Large intestine (tissue), 12 donors: ENCODE results near the gene GDPD5. TPM values are rescaled to one million over a fixed set of nuclear protein-coding genes. Genes with fewer than 3 reads are reported as not detected.
A peak's percentile ranks its signal among the peaks of the same experiment; 100 is the strongest.

ENCODE experiments used
- DNase-seq, 2 donors: peaks; one replicate each; pipeline versions ENCODE4 v3.0.0 to v3.0.0-alpha.2; 2013
- H3K27ac ChIP-seq: one replicate; pipeline ENCODE4 v1.5.1; 2013; ENCODE audit warnings: low read length
- H3K27me3 ChIP-seq: 2 replicates; pipeline ENCODE4 v1.6.1; 2013; ENCODE audit warnings: low read length; ENCODE audit not compliant: control insufficient read depth, insufficient read depth
- H3K36me3 ChIP-seq: 2 replicates; pipeline ENCODE4 v1.6.1; 2013; ENCODE audit warnings: low read length; ENCODE audit not compliant: control insufficient read depth, insufficient read depth
- H3K4me1 ChIP-seq: one replicate; pipeline ENCODE4 v1.6.1; 2013; ENCODE audit warnings: low read length; ENCODE audit not compliant: control insufficient read depth, insufficient read depth
- H3K4me3 ChIP-seq: one replicate; pipeline ENCODE4 v1.5.1; 2013; ENCODE audit warnings: low read length
- H3K9me3 ChIP-seq: one replicate; pipeline ENCODE4 v1.6.1; 2013; ENCODE audit warnings: mild to moderate bottlenecking, low read depth, low read length, moderate library complexity; ENCODE audit not compliant: control insufficient read depth
- WGBS: methylation state at CpG from one replicate; pipeline ENCODE4 v1.1.5; 2013; ENCODE audit warnings: low lambda C conversion rate; ENCODE audit not compliant: insufficient coverage; 5-methylcytosine and 5-hydroxymethylcytosine counted together
- long read RNA-seq, 11 donors: transcript quantifications; one replicate each; lab custom pipeline, GENCODE V29; 2026
- polyA plus RNA-seq: library from polyadenylated mRNA; unstranded; fragments of 120-200 nt; gene quantifications from one replicate; pipeline ENCODE4 v1.2.1, GENCODE V29; 2013

Gene GDPD5, protein sequence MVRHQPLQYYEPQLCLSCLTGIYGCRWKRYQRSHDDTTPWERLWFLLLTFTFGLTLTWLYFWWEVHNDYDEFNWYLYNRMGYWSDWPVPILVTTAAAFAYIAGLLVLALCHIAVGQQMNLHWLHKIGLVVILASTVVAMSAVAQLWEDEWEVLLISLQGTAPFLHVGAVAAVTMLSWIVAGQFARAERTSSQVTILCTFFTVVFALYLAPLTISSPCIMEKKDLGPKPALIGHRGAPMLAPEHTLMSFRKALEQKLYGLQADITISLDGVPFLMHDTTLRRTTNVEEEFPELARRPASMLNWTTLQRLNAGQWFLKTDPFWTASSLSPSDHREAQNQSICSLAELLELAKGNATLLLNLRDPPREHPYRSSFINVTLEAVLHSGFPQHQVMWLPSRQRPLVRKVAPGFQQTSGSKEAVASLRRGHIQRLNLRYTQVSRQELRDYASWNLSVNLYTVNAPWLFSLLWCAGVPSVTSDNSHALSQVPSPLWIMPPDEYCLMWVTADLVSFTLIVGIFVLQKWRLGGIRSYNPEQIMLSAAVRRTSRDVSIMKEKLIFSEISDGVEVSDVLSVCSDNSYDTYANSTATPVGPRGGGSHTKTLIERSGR
- polyA plus RNA-seq: 71.7 TPM
- long read RNA-seq, donor 1, partial matches to known transcripts: 0 of 2 reads
- long read RNA-seq, donor 1, other reads (novel, unspliced or antisense): 0 of 2 reads
- long read RNA-seq, donor 2: 0 reads
- long read RNA-seq, donor 3: 0 reads
- long read RNA-seq, donor 4: 0 reads
- long read RNA-seq, donor 5, partial matches to known transcripts: 0 of 3 reads
- long read RNA-seq, donor 5, other reads (novel, unspliced or antisense): 0 of 3 reads
- long read RNA-seq, donor 6, transcript GDPD5-201 (17 exons, 3,523 nt): major isoform, 5 of 5 reads
- long read RNA-seq, donor 6, partial matches to known transcripts: 0 of 5 reads
- long read RNA-seq, donor 6, other reads (novel, unspliced or antisense): 0 of 5 reads
- long read RNA-seq, donor 7, partial matches to known transcripts: 98 of 102 reads
- long read RNA-seq, donor 7, other reads (novel, unspliced or antisense): 0 of 102 reads
- long read RNA-seq, donor 8, partial matches to known transcripts: 18 of 21 reads
- long read RNA-seq, donor 8, other reads (novel, unspliced or antisense): 0 of 21 reads
- long read RNA-seq, donor 9, partial matches to known transcripts: 0 of 3 reads
- long read RNA-seq, donor 9, other reads (novel, unspliced or antisense): 0 of 3 reads
- long read RNA-seq, donor 10, partial matches to known transcripts: 0 of 1 reads
- long read RNA-seq, donor 10, other reads (novel, unspliced or antisense): 0 of 1 reads
- long read RNA-seq, donor 11, partial matches to known transcripts: 6 of 10 reads
- long read RNA-seq, donor 11, other reads (novel, unspliced or antisense): 0 of 10 reads

DNA sequence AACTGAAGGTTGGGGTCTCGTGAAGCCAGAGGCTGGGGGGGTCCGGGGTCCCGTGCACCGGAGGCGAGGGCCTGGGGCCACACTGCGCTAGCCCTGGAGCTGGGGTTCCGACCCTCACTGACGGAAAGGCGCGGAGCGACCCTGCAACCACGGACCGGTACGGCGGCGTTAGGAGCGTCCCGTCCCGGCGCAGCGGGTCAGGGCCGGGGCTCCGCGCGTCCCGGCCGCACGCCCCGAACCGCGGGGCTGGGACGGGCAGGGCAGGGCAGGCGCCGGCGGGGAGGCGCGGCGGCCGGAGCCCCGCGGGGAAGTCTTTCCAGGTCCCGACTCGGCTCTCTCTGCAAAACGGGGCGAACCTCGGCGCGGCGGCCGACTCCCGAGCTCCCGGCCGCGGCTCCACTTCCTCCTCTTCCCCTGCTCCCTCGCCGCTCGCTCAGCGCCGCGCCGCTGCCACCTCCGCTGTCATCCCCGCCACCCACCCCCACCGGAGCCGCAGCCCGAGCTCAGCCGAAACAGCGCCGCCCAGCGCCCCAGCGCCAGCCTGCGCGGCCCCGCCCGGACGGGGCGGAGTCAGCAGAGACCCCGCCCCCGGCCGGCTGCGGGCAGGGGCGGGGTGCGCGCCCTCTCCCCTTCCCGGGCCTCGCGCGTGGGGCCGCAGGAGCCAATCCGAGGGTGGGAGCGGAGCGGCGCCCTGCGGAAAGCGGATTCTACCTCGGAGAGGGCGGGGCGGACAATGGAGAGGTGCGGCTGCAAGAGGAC is at the start of gene GDPD5:
GDPD5 (minus strand) TSS at position 509 of the 759 bp plus-strand sequence. CDS start 48,206 bp downstream, outside the sequence.
- H3K27ac ChIP-seq: peak within 1 kb of the TSS; percentile 54

DNA sequence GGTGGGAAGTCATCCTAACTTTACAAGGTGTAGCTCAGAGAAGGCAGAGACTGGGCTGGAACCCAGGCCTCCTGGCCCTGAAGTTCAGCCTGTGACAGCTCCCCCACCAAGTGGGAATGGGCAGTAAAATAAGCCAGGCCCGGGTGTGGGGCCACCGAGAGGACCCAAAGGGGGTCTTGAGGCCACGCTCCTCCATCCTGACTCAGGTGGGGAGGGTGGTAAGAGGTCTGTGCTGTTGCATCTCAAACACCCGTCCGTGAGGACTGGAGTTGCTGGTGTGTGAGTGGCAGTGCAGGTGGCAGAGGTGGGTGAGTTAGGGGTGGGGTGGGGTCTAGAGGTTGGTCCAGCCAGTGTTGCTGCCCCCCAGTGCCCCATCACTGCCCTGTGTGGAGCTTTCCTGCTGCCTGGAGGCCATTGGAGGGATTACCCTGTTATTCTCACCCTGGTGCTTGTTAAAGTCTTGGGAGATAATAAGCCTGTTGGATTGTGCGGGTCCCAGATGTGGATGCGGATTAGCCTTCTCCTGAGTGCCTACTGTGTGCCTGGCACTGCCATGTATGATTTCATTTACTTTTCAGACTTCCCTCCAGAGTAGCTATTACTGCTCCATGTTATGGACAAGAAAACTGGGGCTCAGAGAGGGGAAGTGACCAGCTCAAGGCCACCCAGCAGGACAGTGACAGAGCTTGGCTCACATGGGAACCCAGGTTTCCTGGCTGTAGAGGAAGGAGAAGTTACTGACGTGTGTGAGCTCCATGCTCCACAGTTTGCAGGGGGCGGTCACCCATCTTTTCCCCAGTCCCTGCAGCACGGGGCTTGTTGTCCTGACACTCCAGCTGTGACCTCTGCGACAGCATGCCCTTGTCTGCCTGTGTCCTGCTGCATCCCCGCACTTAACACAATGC is 49.2 kb upstream of the GDPD5 start:
- Histone ChIP-seq H3K4me3 (no peak overlapping the region), H3K36me3 (peaks cover 44% of the 10 kb centered on the region), H3K27ac (no peak overlapping the region), H3K9me3 (no peaks in the 10 kb centered on the region), H3K4me1 (peaks cover 9% of the 10 kb centered on the region), H3K27me3 (no peaks in the 10 kb centered on the region)
- DNase-seq: no peak
- WGBS: no CpG with 5 or more reads among the region's 12 CpGs

More for the DNA sequence above, at the start of gene GDPD5:
- peaks cover 40% of the 10 kb centered on the region for H3K4me1 ChIP-seq
- H3K36me3 ChIP-seq: no peaks in the 10 kb centered on the region
- H3K9me3 ChIP-seq: no peaks in the 10 kb centered on the region
- WGBS: no CpG with 5 or more reads among the region's 99 CpGs
- peaks cover 10% of the 10 kb centered on the region for H3K27me3 ChIP-seq
- peak within 1 kb of the TSS; percentile 96 for H3K4me3 ChIP-seq
- DNase-seq: peak; percentile 85 to 95

DNA sequence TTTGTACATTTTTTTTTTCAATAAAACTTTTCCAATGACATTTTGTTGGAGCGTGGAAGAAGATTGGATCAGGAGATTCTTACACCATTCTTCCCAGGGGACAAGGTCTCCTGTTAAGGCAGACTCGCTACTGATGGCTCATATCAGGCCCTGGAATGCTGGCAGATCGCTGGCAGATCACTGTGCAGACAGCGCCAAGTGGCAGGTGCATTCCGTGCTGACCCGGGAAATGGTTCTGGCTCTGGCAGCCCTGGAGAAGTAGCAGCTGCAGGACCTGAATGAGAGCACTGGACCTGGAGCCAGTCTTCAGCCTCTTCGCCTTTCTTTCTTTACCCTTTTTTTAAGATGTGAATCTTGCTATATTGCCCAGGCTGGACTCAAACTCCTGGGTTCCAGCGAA is 47.0 kb upstream of the GDPD5 start:
- peaks cover 9% of the 10 kb centered on the region for H3K4me1 ChIP-seq
- WGBS: no CpG with 5 or more reads among the region's 8 CpGs

DNA sequence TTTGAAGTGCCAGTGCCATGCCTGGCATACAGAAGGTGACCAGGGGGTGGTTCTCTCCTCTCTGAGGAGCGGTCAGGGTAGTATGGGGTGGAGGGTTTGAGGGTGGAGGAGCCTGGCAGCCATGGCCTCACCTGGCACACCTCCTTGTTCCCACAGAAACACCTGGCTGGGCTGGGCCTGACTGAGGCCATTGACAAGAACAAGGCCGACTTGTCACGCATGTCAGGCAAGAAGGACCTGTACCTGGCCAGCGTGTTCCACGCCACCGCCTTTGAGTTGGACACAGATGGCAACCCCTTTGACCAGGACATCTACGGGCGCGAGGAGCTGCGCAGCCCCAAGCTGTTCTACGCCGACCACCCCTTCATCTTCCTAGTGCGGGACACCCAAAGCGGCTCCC is 45.9 kb upstream of the GDPD5 start:
- H3K36me3 ChIP-seq: peaks cover 76% of the 10 kb centered on the region
- DNase-seq: no peak
- H3K27ac ChIP-seq: no peak overlapping the region
- H3K4me3 ChIP-seq: no peak overlapping the region
- no CpG with 5 or more reads among the region's 14 CpGs for WGBS
- H3K4me1 ChIP-seq: peaks cover 5% of the 10 kb centered on the region
- H3K27me3 ChIP-seq: no peaks in the 10 kb centered on the region
- H3K9me3 ChIP-seq: no peaks in the 10 kb centered on the region

More for the DNA sequence above, 47.0 kb upstream of the GDPD5 start:
- Histone ChIP-seq H3K27ac (no peak overlapping the region), H3K9me3 (no peaks in the 10 kb centered on the region), H3K36me3 (peaks cover 65% of the 10 kb centered on the region), H3K4me3 (no peak overlapping the region), H3K27me3 (no peaks in the 10 kb centered on the region)
- DNase-seq: no peak

DNA sequence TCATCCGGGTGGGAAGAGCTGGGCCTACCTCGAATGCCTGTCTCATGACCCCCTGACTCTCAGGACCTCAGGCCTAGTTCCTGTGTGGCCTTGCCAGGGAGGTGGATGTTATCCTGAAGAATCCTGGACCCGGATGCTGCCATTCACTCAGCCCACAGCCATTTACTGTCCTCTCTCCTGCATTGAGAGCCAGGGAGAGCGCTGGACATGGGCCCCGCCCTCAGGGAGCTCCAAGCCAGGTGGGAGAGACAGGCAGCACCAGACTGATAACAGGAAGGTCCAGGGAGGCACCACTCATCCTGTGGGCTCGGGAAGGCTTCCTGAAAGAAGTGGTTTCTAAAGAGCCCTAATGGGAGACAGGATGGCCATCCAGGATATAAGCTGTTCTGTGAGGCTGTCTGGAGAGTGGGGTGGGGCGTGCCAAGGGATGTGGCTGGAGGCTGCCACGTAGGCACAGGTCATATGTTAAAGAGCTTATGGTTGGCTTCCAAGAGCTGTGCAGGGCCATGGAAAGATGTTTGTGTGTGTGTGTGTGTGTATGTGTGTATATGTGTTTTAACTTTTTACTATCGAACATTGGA is 44.9 kb upstream of the GDPD5 start:
- peaks cover 78% of the 10 kb centered on the region for H3K36me3 ChIP-seq
- DNase-seq: no peak
- H3K9me3 ChIP-seq: peaks cover 2% of the 10 kb centered on the region
- no peak overlapping the region for H3K27ac ChIP-seq
- no peaks in the 10 kb centered on the region for H3K27me3 ChIP-seq
- no peak overlapping the region for H3K4me3 ChIP-seq
- WGBS: no CpG with 5 or more reads among the region's 9 CpGs
- H3K4me1 ChIP-seq: peaks cover 6% of the 10 kb centered on the region

DNA sequence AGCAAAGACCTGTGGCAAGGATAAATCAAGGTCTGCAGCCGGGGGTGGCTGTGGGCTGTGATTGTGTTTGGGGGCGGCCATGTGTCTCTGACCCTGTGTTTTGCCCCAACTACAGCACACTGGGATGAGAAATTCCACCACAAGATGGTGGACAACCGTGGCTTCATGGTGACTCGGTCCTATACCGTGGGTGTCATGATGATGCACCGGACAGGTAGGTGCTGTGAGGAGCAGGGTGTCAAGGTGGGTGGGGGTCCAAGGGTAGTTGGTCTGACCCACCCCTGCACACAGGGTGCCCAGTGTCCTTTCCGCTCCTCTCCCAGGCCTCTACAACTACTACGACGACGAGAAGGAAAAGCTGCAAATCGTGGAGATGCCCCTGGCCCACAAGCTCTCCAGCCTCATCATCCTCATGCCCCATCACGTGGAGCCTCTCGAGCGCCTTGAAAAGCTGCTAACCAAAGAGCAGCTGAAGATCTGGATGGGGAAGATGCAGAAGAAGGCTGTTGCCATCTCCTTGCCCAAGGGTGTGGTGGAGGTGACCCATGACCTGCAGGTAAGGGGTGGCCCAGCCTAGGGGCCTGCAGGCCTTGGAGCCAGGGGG is 43.0 kb upstream of the GDPD5 start:
- no CpG with 5 or more reads among the region's 14 CpGs for WGBS
- Histone ChIP-seq H3K9me3 (peaks cover 2% of the 10 kb centered on the region), H3K27me3 (no peaks in the 10 kb centered on the region), H3K4me1 (peaks cover 23% of the 10 kb centered on the region), H3K27ac (no peak overlapping the region), H3K36me3 (peaks cover 72% of the 10 kb centered on the region), H3K4me3 (no peak overlapping the region)
- no peak for DNase-seq

DNA sequence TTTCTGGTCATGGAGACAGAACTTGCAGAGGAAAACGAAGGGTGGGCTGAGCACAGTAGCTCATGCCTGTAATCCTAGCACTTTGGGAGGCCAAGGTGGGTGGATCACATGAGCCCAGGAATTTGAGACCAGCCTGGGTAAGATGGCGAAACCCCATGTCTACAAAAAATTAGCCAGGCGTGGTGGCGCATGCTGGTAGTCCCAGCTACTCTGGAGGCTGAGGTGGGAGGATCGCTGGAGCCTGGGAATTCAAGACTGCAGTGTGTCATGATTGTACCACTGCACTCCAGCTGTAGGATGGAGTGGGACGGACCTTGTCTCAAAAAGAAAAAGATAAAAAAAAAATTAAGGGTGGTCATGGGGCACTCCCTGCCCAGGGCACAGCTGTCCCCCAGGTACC is 42.2 kb upstream of the GDPD5 start:
- DNase-seq: no peak
- no peaks in the 10 kb centered on the region for H3K27me3 ChIP-seq
- peaks cover 2% of the 10 kb centered on the region for H3K9me3 ChIP-seq
- WGBS: no CpG with 5 or more reads among the region's 6 CpGs
- H3K27ac ChIP-seq: no peak overlapping the region
- peaks cover 64% of the 10 kb centered on the region for H3K36me3 ChIP-seq
- H3K4me1 ChIP-seq: peaks cover 28% of the 10 kb centered on the region
- H3K4me3 ChIP-seq: no peak overlapping the region

DNA sequence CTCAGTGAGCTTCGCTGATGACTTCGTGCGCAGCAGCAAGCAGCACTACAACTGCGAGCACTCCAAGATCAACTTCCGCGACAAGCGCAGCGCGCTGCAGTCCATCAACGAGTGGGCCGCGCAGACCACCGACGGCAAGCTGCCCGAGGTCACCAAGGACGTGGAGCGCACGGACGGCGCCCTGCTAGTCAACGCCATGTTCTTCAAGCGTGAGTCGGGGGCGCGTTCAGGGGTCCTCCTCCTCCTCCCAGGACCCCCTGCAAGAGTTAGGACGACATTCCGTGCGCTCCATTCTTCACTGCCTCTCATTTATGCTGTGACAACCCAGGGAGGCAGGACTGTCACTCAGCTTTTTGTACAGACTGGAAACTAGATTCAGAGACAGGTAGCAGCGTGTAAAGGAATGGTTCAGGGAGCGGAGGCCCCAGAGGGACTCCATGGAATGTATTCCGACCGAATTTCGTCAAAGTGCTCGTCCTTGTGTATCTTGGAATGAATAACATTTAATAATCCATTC is 41.1 kb upstream of the GDPD5 start:
- Histone ChIP-seq H3K4me1 (peaks cover 28% of the 10 kb centered on the region), H3K4me3 (no peak overlapping the region), H3K27ac (no peak overlapping the region), H3K9me3 (peaks cover 2% of the 10 kb centered on the region), H3K27me3 (no peaks in the 10 kb centered on the region), H3K36me3 (peaks cover 53% of the 10 kb centered on the region)
- WGBS: 86% methylated on average over 4 of the region's 34 CpGs
- DNase-seq: no peak
